ENCODE measurements around the gene ANK2.

GRCh38 chr4:113159942-113160545 is 110.6 kb downstream of the ANK2 start:
- TF ChIP-seq POLR2AphosphoS5 (IDR thresholded peaks at IDR 0.05) (no peak), POLR2A (IDR thresholded peaks at IDR 0.05) (no peak)
- TF ChIP-seq, protein P1, sequence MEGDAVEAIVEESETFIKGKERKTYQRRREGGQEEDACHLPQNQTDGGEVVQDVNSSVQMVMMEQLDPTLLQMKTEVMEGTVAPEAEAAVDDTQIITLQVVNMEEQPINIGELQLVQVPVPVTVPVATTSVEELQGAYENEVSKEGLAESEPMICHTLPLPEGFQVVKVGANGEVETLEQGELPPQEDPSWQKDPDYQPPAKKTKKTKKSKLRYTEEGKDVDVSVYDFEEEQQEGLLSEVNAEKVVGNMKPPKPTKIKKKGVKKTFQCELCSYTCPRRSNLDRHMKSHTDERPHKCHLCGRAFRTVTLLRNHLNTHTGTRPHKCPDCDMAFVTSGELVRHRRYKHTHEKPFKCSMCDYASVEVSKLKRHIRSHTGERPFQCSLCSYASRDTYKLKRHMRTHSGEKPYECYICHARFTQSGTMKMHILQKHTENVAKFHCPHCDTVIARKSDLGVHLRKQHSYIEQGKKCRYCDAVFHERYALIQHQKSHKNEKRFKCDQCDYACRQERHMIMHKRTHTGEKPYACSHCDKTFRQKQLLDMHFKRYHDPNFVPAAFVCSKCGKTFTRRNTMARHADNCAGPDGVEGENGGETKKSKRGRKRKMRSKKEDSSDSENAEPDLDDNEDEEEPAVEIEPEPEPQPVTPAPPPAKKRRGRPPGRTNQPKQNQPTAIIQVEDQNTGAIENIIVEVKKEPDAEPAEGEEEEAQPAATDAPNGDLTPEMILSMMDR (IDR thresholded peaks at IDR 0.05 in 8 of 11, conservative IDR thresholded peaks at IDR 0.05 in 3 of 11) = no peak
